Loucy (cell line): ENCODE results near the gene UBE2G2.

Experiments used
- H2AFZ ChIP-seq: fragments of 200-600 bp; sonication (generic); 2 replicates; pipeline ENCODE4 v1.6.0; 2016; ENCODE audit warnings: antibody characterized with exemption, mild to moderate bottlenecking, low read length, moderate library complexity
- H3F3A ChIP-seq: fragments of 200-600 bp; 2 replicates; pipeline ENCODE4 v1.6.0; 2016; ENCODE audit warnings: antibody characterized with exemption, low read depth, mild to moderate bottlenecking
- H3K27me3 ChIP-seq: fragments of 200-600 bp; sonication (generic); 2 replicates; pipeline ENCODE4 v1.6.1; 2014; ENCODE audit warnings: low read length, mild to moderate bottlenecking; ENCODE audit not compliant: insufficient read depth, poor library complexity, severe bottlenecking
- H3K36me3 ChIP-seq: fragments of 200-600 bp; sonication (generic); 2 replicates; pipeline ENCODE4 v1.6.1; 2016; ENCODE audit warnings: low read length; ENCODE audit not compliant: insufficient read depth
- H3K4me1 ChIP-seq: fragments of 200-600 bp; sonication (generic); 2 replicates; pipeline ENCODE4 v1.5.1; 2014; ENCODE audit warnings: low read length, mild to moderate bottlenecking; ENCODE audit not compliant: insufficient read depth, poor library complexity, severe bottlenecking
- H3K4me2 ChIP-seq: fragments of 200-600 bp; sonication (generic); 2 replicates; pipeline ENCODE4 v1.6.0; 2014; ENCODE audit warnings: antibody characterized with exemption, low read length, low read depth, mild to moderate bottlenecking; ENCODE audit not compliant: poor library complexity, severe bottlenecking
- H3K4me3 ChIP-seq: fragments of 200-600 bp; sonication (generic); 2 replicates; pipeline ENCODE4 v1.5.1; 2014; ENCODE audit warnings: low read length, mild to moderate bottlenecking, mixed read lengths; ENCODE audit not compliant: poor library complexity, severe bottlenecking
- H3K79me2 ChIP-seq: fragments of 200-600 bp; sonication (generic); 2 replicates; pipeline ENCODE4 v1.6.1; 2014; ENCODE audit warnings: low read length; ENCODE audit not compliant: insufficient read depth
- H3K9ac ChIP-seq: fragments of 200-600 bp; sonication (generic); 2 replicates; pipeline ENCODE4 v1.6.0; 2014; ENCODE audit warnings: mild to moderate bottlenecking, low read depth, low read length, moderate library complexity; ENCODE audit not compliant: poor library complexity, severe bottlenecking
- H3K9me2 ChIP-seq: fragments of 200-600 bp; sonication (generic); replicated peaks from 2 replicates; pipeline ENCODE4 v1.6.1; 2016; ENCODE audit warnings: low read depth, low read length, mixed read lengths
- H3K9me3 ChIP-seq: fragments of 200-600 bp; sonication (generic); 2 replicates; pipeline ENCODE4 v1.6.1; 2014; ENCODE audit warnings: mild to moderate bottlenecking, antibody characterized with exemption, low read length, low read depth; ENCODE audit not compliant: insufficient read depth
- H4K20me1 ChIP-seq: fragments of 200-600 bp; sonication (generic); 2 replicates; pipeline ENCODE4 v1.6.0; 2014; ENCODE audit warnings: antibody characterized with exemption, low read length, mild to moderate bottlenecking; ENCODE audit not compliant: insufficient read depth, poor library complexity, severe bottlenecking
- EZH2phosphoT487 ChIP-seq: fragments of 200-600 bp; IDR thresholded peaks from 2 replicates; pipeline ENCODE4 v1.6.1; 2018; ENCODE audit warnings: antibody characterized with exemption, mild to moderate bottlenecking, moderate library complexity, borderline replicate concordance
- TF ChIP-seq, protein P1 (sequence below): fragments of 200-600 bp; sonication (generic); conservative IDR thresholded peaks from 2 replicates; pipeline ENCODE4 v1.5.1; 2014; ENCODE audit warnings: mild to moderate bottlenecking, antibody characterized with exemption, low read length

UBE2G2 gene

GRCh38 chr21:44799646-44800045, 2.0 kb downstream of the UBE2G2 start:
- peak overlapping the region; percentile 89 for H3K4me2 ChIP-seq
- peaks cover 88% of the 10 kb centered on the region for H3K79me2 ChIP-seq
- peaks cover 20% of the 10 kb centered on the region for H3K4me1 ChIP-seq
- no peaks in the 10 kb centered on the region for H3K9me2 ChIP-seq
- no peaks in the 10 kb centered on the region for H3K9me3 ChIP-seq
- peaks cover 28% of the 10 kb centered on the region for H4K20me1 ChIP-seq
- no peak overlapping the region for H2AFZ ChIP-seq
- no peaks in the 10 kb centered on the region for H3K27me3 ChIP-seq
- peaks cover 4% of the 10 kb centered on the region; the same call in 1 of the 2 replicates for H3F3A ChIP-seq
- no peak for TF ChIP-seq EZH2phosphoT487
- TF ChIP-seq, protein P1, sequence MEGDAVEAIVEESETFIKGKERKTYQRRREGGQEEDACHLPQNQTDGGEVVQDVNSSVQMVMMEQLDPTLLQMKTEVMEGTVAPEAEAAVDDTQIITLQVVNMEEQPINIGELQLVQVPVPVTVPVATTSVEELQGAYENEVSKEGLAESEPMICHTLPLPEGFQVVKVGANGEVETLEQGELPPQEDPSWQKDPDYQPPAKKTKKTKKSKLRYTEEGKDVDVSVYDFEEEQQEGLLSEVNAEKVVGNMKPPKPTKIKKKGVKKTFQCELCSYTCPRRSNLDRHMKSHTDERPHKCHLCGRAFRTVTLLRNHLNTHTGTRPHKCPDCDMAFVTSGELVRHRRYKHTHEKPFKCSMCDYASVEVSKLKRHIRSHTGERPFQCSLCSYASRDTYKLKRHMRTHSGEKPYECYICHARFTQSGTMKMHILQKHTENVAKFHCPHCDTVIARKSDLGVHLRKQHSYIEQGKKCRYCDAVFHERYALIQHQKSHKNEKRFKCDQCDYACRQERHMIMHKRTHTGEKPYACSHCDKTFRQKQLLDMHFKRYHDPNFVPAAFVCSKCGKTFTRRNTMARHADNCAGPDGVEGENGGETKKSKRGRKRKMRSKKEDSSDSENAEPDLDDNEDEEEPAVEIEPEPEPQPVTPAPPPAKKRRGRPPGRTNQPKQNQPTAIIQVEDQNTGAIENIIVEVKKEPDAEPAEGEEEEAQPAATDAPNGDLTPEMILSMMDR, result no peak
- H3K9ac ChIP-seq, result peak overlapping the region; percentile 57
- peak overlapping the region; percentile 97 for H3K4me3 ChIP-seq
- H3K36me3 ChIP-seq, result peaks cover 5% of the 10 kb centered on the region; the same call in 1 of the 2 replicates

- TF ChIP-seq EZH2phosphoT487, result no peak
- TF ChIP-seq, protein P1, result no peak
- H3K4me2 ChIP-seq, result no peak overlapping the region
- H3K79me2 ChIP-seq, result peaks cover 92% of the 10 kb centered on the region
- H3F3A ChIP-seq, result no peaks in the 10 kb centered on the region
- H3K9ac ChIP-seq, result no peak overlapping the region
- no peaks in the 10 kb centered on the region for H3K9me2 ChIP-seq
- no peak overlapping the region for H2AFZ ChIP-seq
- no peak overlapping the region for H3K4me3 ChIP-seq
- no peaks in the 10 kb centered on the region for H3K27me3 ChIP-seq
- no peaks in the 10 kb centered on the region for H3K36me3 ChIP-seq
- H3K4me1 ChIP-seq, result peaks cover 24% of the 10 kb centered on the region
- H3K9me3 ChIP-seq, result no peaks in the 10 kb centered on the region
- peaks cover 32% of the 10 kb centered on the region for H4K20me1 ChIP-seq
Observed at GRCh38 chr21:44797775-44798174, 3.8 kb downstream of the UBE2G2 start.

DNA sequence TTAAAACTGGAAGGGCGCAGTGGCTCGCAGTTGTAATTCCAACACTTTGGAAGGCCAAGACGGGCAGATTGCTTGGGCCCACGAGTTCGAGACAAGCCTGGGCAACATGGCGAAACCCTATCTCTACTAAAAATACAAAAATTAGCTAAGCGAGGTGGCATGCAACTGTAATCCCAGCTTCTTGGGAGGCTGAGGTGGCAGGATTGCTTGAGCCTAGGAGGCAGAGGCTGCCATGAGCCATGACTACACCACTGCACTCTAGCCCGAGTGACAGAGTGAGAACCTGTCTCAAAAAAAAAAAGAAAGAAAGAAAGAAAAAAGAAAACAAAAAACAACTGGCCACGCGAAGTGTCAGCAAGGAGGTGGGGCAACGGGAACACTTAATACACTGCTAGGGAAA, 6.3 kb downstream of the UBE2G2 start:
- Histone ChIP-seq H3K4me3 (no peak overlapping the region), H3F3A (no peaks in the 10 kb centered on the region), H3K9me3 (no peaks in the 10 kb centered on the region), H2AFZ (no peak overlapping the region), H3K79me2 (peaks cover 86% of the 10 kb centered on the region), H3K4me1 (peaks cover 25% of the 10 kb centered on the region), H4K20me1 (peaks cover 23% of the 10 kb centered on the region), H3K4me2 (no peak overlapping the region), H3K36me3 (peaks cover 7% of the 10 kb centered on the region; the same call in 1 of the 2 replicates), H3K9me2 (no peaks in the 10 kb centered on the region), H3K9ac (no peak overlapping the region), H3K27me3 (no peaks in the 10 kb centered on the region)
- TF ChIP-seq EZH2phosphoT487, result no peak
- TF ChIP-seq, protein P1, result no peak
